ELR (cell line): ENCODE data around the gene DLG1.
"Not testable (repeated sequence)": the region's sequence is repeated elsewhere in the genome, so short reads cannot be mapped to it uniquely, and the experiment has no call there.

Experiments
- DNase-seq: peaks from one replicate; pipeline ENCODE4 v3.0.0-alpha.2; 2015; ENCODE audit warnings: low read depth

The DLG1 gene

GRCh38 chr3:197088370-197088769, 210.0 kb downstream of the DLG1 start:
- DNase-seq: no peak

GRCh38 chr3:197085137-197085536, 213.3 kb downstream of the DLG1 start:
- no peak for DNase-seq

- peak; percentile 81 for DNase-seq
Measured at GRCh38 chr3:197083486-197083885, 214.9 kb downstream of the DLG1 start.

- DNase-seq: no peak
Measured at GRCh38 chr3:197082871-197083270, 215.5 kb downstream of the DLG1 start.

GRCh38 chr3:197080344-197080743, 218.1 kb downstream of the DLG1 start:
- no peak for DNase-seq

GRCh38 chr3:197076415-197076814, 222.0 kb downstream of the DLG1 start:
- DNase-seq: no peak

- no peak for DNase-seq
Measured at GRCh38 chr3:197068077-197068476, 230.3 kb downstream of the DLG1 start.

GRCh38 chr3:197064771-197065170, 233.6 kb downstream of the DLG1 start:
- DNase-seq: no peak

GRCh38 chr3:197062446-197062845, 236.0 kb downstream of the DLG1 start:
- DNase-seq: no peak

- DNase-seq: not testable (repeated sequence)
Measured at GRCh38 chr3:197051637-197052036, 246.8 kb downstream of the DLG1 start.

- no peak for DNase-seq
Measured at GRCh38 chr3:197050511-197050910, 247.9 kb downstream of the DLG1 start.

GRCh38 chr3:197042539-197042938, 255.9 kb downstream of the DLG1 start:
- DNase-seq: no peak

GRCh38 chr3:197041875-197042488, 256.4 kb downstream of the DLG1 start:
- no peak for DNase-seq

- no peak for DNase-seq
Measured at GRCh38 chr3:197040658-197041057, 257.8 kb downstream of the DLG1 start.

- peak; percentile 39 for DNase-seq
Measured at GRCh38 chr3:197038679-197039462, 259.5 kb downstream of the DLG1 start.

GRCh38 chr3:197035577-197035976, 262.8 kb downstream of the DLG1 start:
- no peak for DNase-seq

GRCh38 chr3:197034778-197035177, 263.6 kb downstream of the DLG1 start:
- DNase-seq: not testable (repeated sequence)

- not testable (repeated sequence) for DNase-seq
Measured at GRCh38 chr3:197033764-197034163, 264.6 kb downstream of the DLG1 start.

GRCh38 chr3:197031315-197032285, 266.8 kb downstream of the DLG1 start:
- peak; percentile 97 for DNase-seq

- DNase-seq: peak; percentile 14
Measured at GRCh38 chr3:197030379-197031314, 267.8 kb downstream of the DLG1 start.

- peak; percentile 62 for DNase-seq
Measured at GRCh38 chr3:197029511-197030167, 268.8 kb downstream of the DLG1 start, which contains the start of gene MELTF. TSS of gene MELTF (minus strand) at chr3:197029817. CDS start at chr3:197029702, 115 bp downstream.
